HG03064 (cell line): Measurements from ENCODE around the gene DUS3L.

ENCODE experiments used
- ATAC-seq: cut with Tn5 transposase; IDR thresholded peaks from one replicate; pipeline ENCODE4 v1.9.1; 2021; ENCODE audit warnings: low read depth; ENCODE audit not compliant: unreplicated experiment

The DUS3L gene

GRCh38 chr19:5822181-5822844 is 31.4 kb upstream of the DUS3L start:
- no peak for ATAC-seq

- no peak for ATAC-seq
These were observed 30.7 kb upstream of the DUS3L start for GRCh38 chr19:5821521-5822180.

- no peak for ATAC-seq
These were observed 29.8 kb upstream of the DUS3L start for GRCh38 chr19:5820785-5821184.

GRCh38 chr19:5818594-5818993 is 27.6 kb upstream of the DUS3L start:
- no peak for ATAC-seq

- no peak for ATAC-seq
These were observed 26.3 kb upstream of the DUS3L start for GRCh38 chr19:5817218-5817617.

- no peak for ATAC-seq
These were observed 23.9 kb upstream of the DUS3L start for GRCh38 chr19:5814852-5815246.

GRCh38 chr19:5814123-5814851 is 23.3 kb upstream of the DUS3L start:
- no peak for ATAC-seq

GRCh38 chr19:5811117-5811516 is 20.2 kb upstream of the DUS3L start:
- no peak for ATAC-seq

GRCh38 chr19:5809469-5809868 is 18.5 kb upstream of the DUS3L start:
- ATAC-seq, result no peak

- ATAC-seq, result no peak
These were observed 18.1 kb upstream of the DUS3L start for GRCh38 chr19:5809053-5809452.

GRCh38 chr19:5808120-5808816 is 17.3 kb upstream of the DUS3L start:
- ATAC-seq, result no peak

- no peak for ATAC-seq
These were observed 15.9 kb upstream of the DUS3L start for GRCh38 chr19:5806905-5807304.

- no peak for ATAC-seq
These were observed 15.1 kb upstream of the DUS3L start for GRCh38 chr19:5806133-5806489.

- ATAC-seq, result no peak
These were observed 14.6 kb upstream of the DUS3L start for GRCh38 chr19:5805462-5806132.

GRCh38 chr19:5804516-5805461 is 13.8 kb upstream of the DUS3L start, which contains the start of gene NRTN:
Gene NRTN, plus strand, starts transcription at chr19:5805067. Its CDS starts 19,099 bp downstream, at chr19:5824166.
- no peak for ATAC-seq

- peak; percentile 65 for ATAC-seq
These were observed 13.0 kb upstream of the DUS3L start for GRCh38 chr19:5803752-5804515.

GRCh38 chr19:5803441-5803751 is 12.4 kb upstream of the DUS3L start:
- ATAC-seq, result no peak

GRCh38 chr19:5801796-5802619 is 11.0 kb upstream of the DUS3L start:
- ATAC-seq, result no peak
